ENCODE results near the gene ITIH1. TPM values are rescaled to one million over a fixed set of nuclear protein-coding genes. Genes with fewer than 3 reads are reported as not detected.

The ITIH1 gene
- total RNA-seq, 1 donor from 2014 or later = not detected

DNA sequence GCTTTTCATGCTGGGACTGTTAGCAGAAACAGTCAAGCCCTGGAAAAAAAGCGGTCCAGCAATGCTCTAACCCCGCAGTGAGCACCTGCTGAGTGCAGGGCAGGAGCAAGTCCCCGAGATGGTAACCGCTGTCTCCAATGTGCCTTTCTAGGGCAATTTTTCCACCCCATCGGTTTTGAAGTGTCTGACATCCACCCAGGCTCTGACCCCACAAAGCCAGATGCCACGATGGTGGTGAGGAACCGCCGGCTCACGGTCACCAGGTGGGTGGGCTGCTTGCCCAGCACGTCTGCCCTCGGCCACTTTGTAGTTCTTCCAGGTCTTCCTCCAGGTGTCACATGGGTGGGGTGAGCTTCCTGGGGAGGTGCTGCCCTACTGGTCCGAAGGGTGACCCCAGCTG is 14.0 kb downstream of the ITIH1 start:
- H3K4me3 ChIP-seq (ENCODE audit: low read depth, low read length) = no peak overlapping the region
- TF ChIP-seq, protein P1, sequence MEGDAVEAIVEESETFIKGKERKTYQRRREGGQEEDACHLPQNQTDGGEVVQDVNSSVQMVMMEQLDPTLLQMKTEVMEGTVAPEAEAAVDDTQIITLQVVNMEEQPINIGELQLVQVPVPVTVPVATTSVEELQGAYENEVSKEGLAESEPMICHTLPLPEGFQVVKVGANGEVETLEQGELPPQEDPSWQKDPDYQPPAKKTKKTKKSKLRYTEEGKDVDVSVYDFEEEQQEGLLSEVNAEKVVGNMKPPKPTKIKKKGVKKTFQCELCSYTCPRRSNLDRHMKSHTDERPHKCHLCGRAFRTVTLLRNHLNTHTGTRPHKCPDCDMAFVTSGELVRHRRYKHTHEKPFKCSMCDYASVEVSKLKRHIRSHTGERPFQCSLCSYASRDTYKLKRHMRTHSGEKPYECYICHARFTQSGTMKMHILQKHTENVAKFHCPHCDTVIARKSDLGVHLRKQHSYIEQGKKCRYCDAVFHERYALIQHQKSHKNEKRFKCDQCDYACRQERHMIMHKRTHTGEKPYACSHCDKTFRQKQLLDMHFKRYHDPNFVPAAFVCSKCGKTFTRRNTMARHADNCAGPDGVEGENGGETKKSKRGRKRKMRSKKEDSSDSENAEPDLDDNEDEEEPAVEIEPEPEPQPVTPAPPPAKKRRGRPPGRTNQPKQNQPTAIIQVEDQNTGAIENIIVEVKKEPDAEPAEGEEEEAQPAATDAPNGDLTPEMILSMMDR (conservative IDR thresholded peaks at IDR 0.05; ENCODE audit: low read depth, low read length) = no peak
- DNase-seq (ENCODE audit: low read depth) = no peak

DNA sequence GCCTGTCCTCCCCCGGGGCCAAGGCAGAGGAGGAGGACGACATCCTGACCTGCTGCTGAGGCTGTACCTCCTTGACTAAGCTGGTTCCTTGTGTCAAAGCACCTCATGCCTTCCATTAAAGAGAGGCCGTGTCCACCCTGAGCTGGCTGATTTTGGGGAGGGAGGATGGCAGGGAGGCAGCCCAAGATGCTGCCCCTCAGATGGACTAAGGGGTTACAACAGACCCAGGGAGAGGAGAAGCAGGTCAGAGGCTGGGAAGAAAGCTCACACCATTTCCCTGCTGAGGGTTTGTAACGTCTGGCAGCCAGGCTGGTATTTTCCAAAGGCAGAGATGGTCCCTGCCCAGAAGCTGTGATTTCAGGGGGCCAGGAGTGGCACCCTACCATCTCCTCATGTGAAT is 14.5 kb downstream of the ITIH1 start:
- TF ChIP-seq, protein P1 (conservative IDR thresholded peaks at IDR 0.05; ENCODE audit: low read depth, low read length) = no peak
- DNase-seq (ENCODE audit: low read depth) = no peak

DNA sequence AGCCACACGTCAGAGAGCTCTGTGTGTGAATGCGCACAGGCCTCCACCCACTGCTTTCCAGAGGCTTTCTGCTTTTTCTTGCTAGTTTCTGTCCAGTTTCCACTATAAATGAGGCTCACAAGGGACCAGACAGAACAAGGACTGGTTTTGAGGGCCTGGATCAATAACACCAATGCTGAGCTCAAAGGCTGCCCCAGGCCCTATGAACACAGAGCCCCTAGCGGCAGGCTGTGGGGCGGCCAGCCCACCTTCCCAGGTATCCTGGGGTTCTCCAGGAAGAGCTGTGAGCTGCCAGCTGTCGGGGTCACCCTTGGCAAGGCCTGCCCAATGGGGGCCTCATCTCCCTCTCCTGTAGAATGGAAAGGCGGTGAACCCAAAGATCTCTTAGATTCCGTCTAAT is 15.0 kb downstream of the ITIH1 start:
- TF ChIP-seq, protein P1 (conservative IDR thresholded peaks at IDR 0.05; ENCODE audit: low read depth, low read length) = no peak
- DNase-seq (ENCODE audit: low read depth) = no peak
- no peak overlapping the region for H3K4me3 ChIP-seq (ENCODE audit: low read depth, low read length)

More for the DNA sequence above, 14.5 kb downstream of the ITIH1 start:
- no peak overlapping the region for H3K4me3 ChIP-seq (ENCODE audit: low read depth, low read length)

DNA sequence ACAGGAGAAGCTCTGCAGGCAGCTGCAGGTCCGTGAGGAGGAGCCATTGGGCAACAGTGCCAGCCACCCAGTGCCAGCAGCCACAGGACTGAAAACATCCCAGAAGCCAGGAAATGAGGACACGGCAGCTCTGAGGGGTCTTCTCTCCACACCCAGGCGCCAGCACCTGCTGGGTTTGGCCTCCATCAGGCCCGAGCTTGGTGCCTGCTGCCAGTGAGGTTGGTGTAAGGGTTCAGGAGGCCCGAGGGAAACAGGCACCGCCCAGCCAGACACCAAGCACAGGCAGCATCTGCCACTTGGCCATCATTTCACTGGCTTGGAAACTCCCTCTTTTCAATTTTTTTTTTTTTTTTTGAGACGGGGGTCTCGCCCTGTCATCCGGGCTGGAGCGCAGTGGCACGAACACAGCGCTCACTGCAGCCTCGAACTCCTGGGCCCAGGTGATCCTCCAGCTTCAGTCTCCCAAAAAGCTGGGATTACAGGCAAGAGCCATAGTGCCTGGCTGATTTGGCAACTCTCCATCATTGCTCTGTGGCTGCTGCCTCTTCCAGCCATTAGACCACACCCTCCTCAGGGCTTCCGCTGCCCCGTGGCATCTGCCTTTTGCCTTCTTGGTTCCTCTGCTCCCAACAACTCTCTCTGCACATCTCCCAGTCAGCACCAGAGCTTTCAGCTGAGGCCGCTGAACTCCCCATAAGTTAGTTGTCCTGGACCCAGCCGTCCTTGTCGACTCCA is 15.7 kb downstream of the ITIH1 start:
- TF ChIP-seq, protein P1 (conservative IDR thresholded peaks at IDR 0.05; ENCODE audit: low read depth, low read length) = no peak
- no peak overlapping the region for H3K4me3 ChIP-seq (ENCODE audit: low read depth, low read length)
- no peak for DNase-seq (ENCODE audit: low read depth)

DNA sequence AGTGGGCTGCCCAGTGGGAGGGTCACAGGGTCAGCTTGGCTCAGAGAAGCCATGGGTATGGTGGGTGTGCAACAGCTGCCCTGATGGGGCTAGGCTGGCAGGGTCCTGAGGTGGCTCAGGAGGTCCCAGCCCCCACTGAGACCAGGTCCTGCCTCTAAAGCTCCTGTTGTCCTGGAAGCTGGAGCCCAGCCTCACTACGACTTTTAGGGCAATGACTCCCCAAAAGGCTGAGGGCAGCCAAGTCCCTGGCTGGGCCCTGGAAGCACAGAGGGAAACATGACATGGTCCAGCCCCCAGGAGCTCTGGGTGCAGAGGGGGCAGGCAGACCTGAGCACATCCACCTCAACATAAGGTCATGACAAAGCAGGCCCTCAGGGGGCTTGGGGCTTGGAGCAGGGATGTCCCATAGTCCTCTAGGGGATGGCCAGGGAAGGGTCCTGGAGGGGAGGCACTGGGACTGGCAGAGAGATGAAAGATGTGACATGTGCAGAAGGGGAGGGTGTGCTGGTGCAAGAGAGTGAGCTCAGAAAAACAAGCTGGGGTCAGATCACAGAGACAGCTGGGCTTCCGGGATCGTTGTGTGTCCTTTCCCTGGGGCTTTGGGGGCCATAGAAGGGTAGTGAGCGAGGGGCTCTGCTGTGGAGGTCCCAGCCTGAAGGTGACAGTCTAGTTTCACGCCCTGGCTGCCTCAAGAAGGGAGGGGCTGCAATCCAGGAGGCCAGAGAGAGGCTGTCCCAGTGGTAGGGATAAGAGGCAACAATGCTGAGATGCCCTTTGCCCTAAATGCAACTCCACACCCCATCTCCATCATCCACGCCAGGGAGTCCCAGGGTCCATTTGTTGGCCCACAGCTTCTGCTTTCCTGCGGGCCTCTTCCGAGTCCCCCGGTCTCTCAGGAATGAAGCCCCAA is 16.6 kb downstream of the ITIH1 start:
- no peak for DNase-seq (ENCODE audit: low read depth)
- TF ChIP-seq, protein P1 (conservative IDR thresholded peaks at IDR 0.05; ENCODE audit: low read depth, low read length) = no peak

DNA sequence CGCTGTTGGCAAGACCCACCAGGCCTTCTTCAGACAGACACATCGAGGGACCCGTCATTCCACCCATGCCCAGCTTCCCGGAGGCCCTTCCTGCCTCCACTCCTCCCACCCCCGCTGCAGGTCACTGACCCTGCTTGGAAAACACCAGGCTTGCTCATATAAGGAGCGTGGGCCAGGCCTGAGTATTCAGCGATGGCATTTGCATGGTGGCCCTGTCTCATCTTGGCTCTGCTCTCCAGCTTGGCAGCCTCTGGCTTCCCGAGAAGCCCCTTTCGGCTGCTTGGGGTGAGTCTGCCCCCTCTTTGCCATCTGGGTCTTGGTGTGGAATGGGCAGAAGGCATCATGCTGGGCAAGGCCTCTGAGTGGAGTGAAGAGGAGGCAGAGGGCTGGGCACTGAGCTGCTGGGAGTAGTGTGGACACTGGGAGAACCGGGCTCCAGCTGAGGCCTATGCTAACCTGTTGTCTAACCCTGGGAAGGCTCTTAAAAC is 17.3 kb downstream of the ITIH1 start, which contains the start of gene ITIH3:
TSS of gene ITIH3 (plus strand) at position 185 of the 488 bp plus-strand sequence. CDS start at position 193, 8 bp downstream.
- H3K4me3 ChIP-seq (ENCODE audit: low read depth, low read length) = no peak within 1 kb of the TSS
- no peak for DNase-seq (ENCODE audit: low read depth)
- TF ChIP-seq, protein P1 (conservative IDR thresholded peaks at IDR 0.05; ENCODE audit: low read depth, low read length) = no peak

More for the DNA sequence above, 16.6 kb downstream of the ITIH1 start:
- no peak overlapping the region for H3K4me3 ChIP-seq (ENCODE audit: low read depth, low read length)
